Mesothelial cell of epicardium (in vitro differentiated cells): ENCODE results near the gene ING1. TPM values are rescaled to one million over a fixed set of nuclear protein-coding genes. Genes with fewer than 3 reads are reported as not detected.

Experiments
- DNase-seq, 2 experiments: peaks; one replicate each; pipeline ENCODE4 v3.0.0; 2021; ENCODE audit warnings: low spot score in 2 of 2; ENCODE audit not compliant: unreplicated experiment in 2 of 2
- H3K27ac Mint-ChIP-seq: 2 replicates; pipeline ENCODE4 v1.8.0; 2021; ENCODE audit warnings: mixed read lengths
- H3K27me3 Mint-ChIP-seq: 2 replicates; pipeline ENCODE4 v1.8.0; 2021; ENCODE audit warnings: low read depth, mixed read lengths
- H3K36me3 Mint-ChIP-seq: 2 replicates; pipeline ENCODE4 v1.8.0; 2021; ENCODE audit warnings: mixed read lengths
- H3K4me1 Mint-ChIP-seq: 2 replicates; pipeline ENCODE4 v1.8.0; 2021; ENCODE audit warnings: mixed read lengths
- H3K4me3 Mint-ChIP-seq: 2 replicates; pipeline ENCODE4 v1.8.0; 2021; ENCODE audit warnings: mild to moderate bottlenecking, moderate library complexity, mixed read lengths
- H3K9me3 Mint-ChIP-seq: 2 replicates; pipeline ENCODE4 v1.8.0; 2021; ENCODE audit warnings: mixed read lengths
- CTCF ChIP-seq: fragments of 200-600 bp; sonication (generic); IDR thresholded peaks from one replicate; pipeline ENCODE4 v1.5.0; 2021; ENCODE audit warnings: antibody characterized with exemption; ENCODE audit not compliant: unreplicated experiment
- total RNA-seq: library from RNA; stranded (reverse); gene quantifications from 3 replicates; pipeline ENCODE4 v1.2.1, GENCODE V29; 2021

ING1 gene
- total RNA-seq: 19.1 to 21.0 TPM (median 19.2 TPM) in 3 replicates

GRCh38 chr13:110713642-110713952, at the start of gene ING1:
Gene ING1 (plus strand): TSS chr13:110713700. CDS start chr13:110714150, 450 bp downstream.
- H3K36me3 Mint-ChIP-seq: no peaks in the 10 kb centered on the region
- H3K4me1 Mint-ChIP-seq: peaks cover 27% of the 10 kb centered on the region
- no peaks in the 10 kb centered on the region for H3K27me3 Mint-ChIP-seq
- no peak for DNase-seq
- no peak for TF ChIP-seq CTCF
- peak within 1 kb of the TSS; percentile 98 for H3K4me3 Mint-ChIP-seq
- H3K9me3 Mint-ChIP-seq: no peaks in the 10 kb centered on the region
- peak within 1 kb of the TSS; percentile 99 for H3K27ac Mint-ChIP-seq

GRCh38 chr13:110664041-110664440, 49.5 kb upstream of the ING1 start:
- no peaks in the 10 kb centered on the region for H3K4me1 Mint-ChIP-seq
- H3K27me3 Mint-ChIP-seq: no peaks in the 10 kb centered on the region
- DNase-seq: no peak
- H3K9me3 Mint-ChIP-seq: peaks cover 28% of the 10 kb centered on the region
- H3K36me3 Mint-ChIP-seq: peaks cover 85% of the 10 kb centered on the region
- no peak overlapping the region for H3K27ac Mint-ChIP-seq
- H3K4me3 Mint-ChIP-seq: no peak overlapping the region
- TF ChIP-seq CTCF: no peak

GRCh38 chr13:110664673-110665072, 48.8 kb upstream of the ING1 start:
- Mint-ChIP-seq H3K9me3 (peaks cover 21% of the 10 kb centered on the region), H3K27ac (no peak overlapping the region), H3K36me3 (peaks cover 84% of the 10 kb centered on the region), H3K4me1 (no peaks in the 10 kb centered on the region), H3K27me3 (no peaks in the 10 kb centered on the region), H3K4me3 (no peak overlapping the region)
- TF ChIP-seq CTCF: no peak
- DNase-seq: no peak

GRCh38 chr13:110665491-110666254, 47.8 kb upstream of the ING1 start:
- H3K27ac Mint-ChIP-seq: no peak overlapping the region

GRCh38 chr13:110666255-110666533, 47.3 kb upstream of the ING1 start:
- peaks cover 87% of the 10 kb centered on the region for H3K36me3 Mint-ChIP-seq
- H3K27me3 Mint-ChIP-seq: no peaks in the 10 kb centered on the region
- H3K4me3 Mint-ChIP-seq: no peak overlapping the region
- H3K9me3 Mint-ChIP-seq: peaks cover 18% of the 10 kb centered on the region
- H3K4me1 Mint-ChIP-seq: no peaks in the 10 kb centered on the region
- H3K27ac Mint-ChIP-seq: no peak overlapping the region
- no peak for TF ChIP-seq CTCF
- peak in 1 of 2 experiments; percentile 11 for DNase-seq

More at GRCh38 chr13:110665491-110666254, 47.8 kb upstream of the ING1 start:
- Mint-ChIP-seq H3K36me3 (peaks cover 86% of the 10 kb centered on the region), H3K4me3 (no peak overlapping the region), H3K27me3 (no peaks in the 10 kb centered on the region), H3K4me1 (no peaks in the 10 kb centered on the region), H3K9me3 (peaks cover 16% of the 10 kb centered on the region)
- peak in 1 of 2 experiments; percentile 6 for DNase-seq
- no peak for TF ChIP-seq CTCF
